B cell (primary cell): ENCODE results near the gene DOCK3. TPM values are rescaled to one million over a fixed set of nuclear protein-coding genes. Genes with fewer than 3 reads are reported as not detected.

Source experiments
- ATAC-seq: fragments of 200-7000 bp; cut with Tn5 transposase; one replicate; pipeline ENCODE4 v1.10.0; 2021; ENCODE audit warnings: low read depth, mild to moderate bottlenecking, moderate number of reproducible peaks, moderate library complexity
- CTCF ChIA-PET: fragments of 350-600 bp; sonication (Branson Sonifier 250); formaldehyde crosslinking; loops from one replicate; lab custom pipeline; 2021; ENCODE audit warnings: antibody characterized with exemption, inconsistent platforms; lab: Charles Lee
- POLR2A ChIA-PET: fragments of 350-600 bp; sonication (Branson Sonifier 250); formaldehyde crosslinking; loops from one replicate; lab custom pipeline; 2021; ENCODE audit warnings: antibody characterized with exemption; lab: Charles Lee
- DNase-seq: peaks from one replicate; pipeline ENCODE4 v3.0.0; 2013
- H2AFZ ChIP-seq: 2 replicates; pipeline ENCODE4 v1.6.1; 2012; ENCODE audit warnings: mild to moderate bottlenecking, low read depth, low read length; ENCODE audit not compliant: insufficient read depth, poor library complexity, severe bottlenecking
- H3K27ac ChIP-seq, 2 donors: 1 replicate in 1 of 2; 2 replicates in 1 of 2; pipeline ENCODE4 v1.5.1; 2012 to 2013; ENCODE audit warnings: low read length in 2 of 2, mild to moderate bottlenecking in 2 of 2, moderate library complexity in 1 of 2
- H3K27me3 ChIP-seq, 4 experiments: fragments of 200-600 bp in 1 of 4; sonication (generic) in 1 of 4; replicated peaks in 1 of 4; 1 replicate in 2 of 4; 2 replicates in 2 of 4; pipeline versions ENCODE4 v1.6.1 to v1.7.0; 2013 to 2016; ENCODE audit warnings: low read length in 3 of 4, mild to moderate bottlenecking in 2 of 4, mixed read lengths in 1 of 4, moderate library complexity in 1 of 4; ENCODE audit not compliant: insufficient read depth in 4 of 4, control insufficient read depth in 3 of 4; ENCODE audit errors: control extremely low read depth in 1 of 4
- H3K36me3 ChIP-seq, 2 experiments: replicated peaks in 1 of 2; 1 replicate in 1 of 2; 2 replicates in 1 of 2; pipeline versions ENCODE4 v1.6.1 to v1.7.1; 2013; ENCODE audit warnings: low read length in 1 of 2; ENCODE audit not compliant: insufficient read depth in 2 of 2, control insufficient read depth in 1 of 2; ENCODE audit errors: control extremely low read depth in 1 of 2, extremely low read depth in 1 of 2
- H3K4me1 ChIP-seq, 2 donors: fragments of 200-600 bp in 1 of 2; sonication (generic) in 1 of 2; 1 replicate in 1 of 2; 2 replicates in 1 of 2; pipeline versions ENCODE4 v1.5.1 to v1.6.1; 2013 to 2017; ENCODE audit warnings: low read length in 2 of 2; ENCODE audit not compliant: control insufficient read depth in 2 of 2, insufficient read depth in 2 of 2
- H3K4me2 ChIP-seq: replicated peaks from 2 replicates; pipeline ENCODE3; 2012; ENCODE audit warnings: mild to moderate bottlenecking, low read depth, low read length; ENCODE audit not compliant: poor library complexity, severe bottlenecking
- H3K4me3 ChIP-seq, 5 experiments: fragments of 200-600 bp in 1 of 5; sonication (generic) in 1 of 5; 1 replicate in 3 of 5; 2 replicates in 2 of 5; pipeline versions ENCODE4 v1.5.1 to v1.7.0; 2011 to 2016; ENCODE audit warnings: low read length in 4 of 5, mild to moderate bottlenecking in 4 of 5, low read depth in 2 of 5, control low read depth in 1 of 5, moderate library complexity in 1 of 5; ENCODE audit not compliant: insufficient read depth in 1 of 5; ENCODE audit errors: control extremely low read depth in 1 of 5, extremely low read depth in 1 of 5
- H3K79me2 ChIP-seq: fragments of 200-600 bp; sonication (generic); one replicate; pipeline ENCODE4 v1.6.0; 2016; ENCODE audit warnings: low read length; ENCODE audit not compliant: control insufficient read depth, insufficient read depth
- H3K9ac ChIP-seq: fragments of 200-600 bp; sonication (generic); 2 replicates; pipeline ENCODE4 v1.6.1; 2017; ENCODE audit warnings: mild to moderate bottlenecking, low read length, moderate library complexity
- H3K9me3 ChIP-seq, 3 donors: one replicate each; pipeline versions ENCODE4 v1.6.1 to v1.7.1; 2013; ENCODE audit warnings: low read length in 2 of 3; ENCODE audit not compliant: control insufficient read depth in 2 of 3, insufficient read depth in 1 of 3; ENCODE audit errors: control extremely low read depth in 1 of 3
- H4K20me1 ChIP-seq: 2 replicates; pipeline ENCODE4 v1.6.0; 2012; ENCODE audit warnings: mild to moderate bottlenecking, low read length; ENCODE audit not compliant: insufficient read depth, control insufficient read depth, poor library complexity, severe bottlenecking
- H3K27ac Mint-ChIP-seq: one replicate; pipeline ENCODE4 v1.8.0; 2021; ENCODE audit warnings: mixed read lengths
- H3K27me3 Mint-ChIP-seq: one replicate; pipeline ENCODE4 v1.8.0; 2021; ENCODE audit warnings: mixed read lengths
- H3K4me1 Mint-ChIP-seq: one replicate; pipeline ENCODE4 v1.8.0; 2021; ENCODE audit warnings: mixed read lengths
- H3K4me3 Mint-ChIP-seq: one replicate; pipeline ENCODE4 v1.8.0; 2021; ENCODE audit warnings: mixed read lengths
- H3K9me3 Mint-ChIP-seq: one replicate; pipeline ENCODE4 v1.8.0; 2022; ENCODE audit warnings: mixed read lengths; ENCODE audit not compliant: insufficient read depth
- CTCF ChIP-seq: fragments of 200-600 bp; IDR thresholded peaks from one replicate; pipeline ENCODE4 v1.8.0; 2022; ENCODE audit warnings: antibody characterized with exemption, mild to moderate bottlenecking
- EZH2 ChIP-seq: IDR thresholded peaks from 2 replicates; pipeline ENCODE4 v1.6.1; 2012; ENCODE audit warnings: borderline replicate concordance, low read depth, mild to moderate bottlenecking, moderate library complexity, low read length; ENCODE audit not compliant: insufficient read depth, poor library complexity, severe bottlenecking
- WGBS: methylation state at CpG from one replicate; pipeline ENCODE4 v1.1.5; 2013; ENCODE audit warnings: missing lambda C conversion rate; ENCODE audit not compliant: insufficient coverage; 5-methylcytosine and 5-hydroxymethylcytosine counted together
- intact Hi-C: fragments of 100-400 bp; cut with micrococcal nuclease; formaldehyde crosslinking; loops from one replicate; pipeline ENCODE4 v1.10.0; 2022
- polyA plus RNA-seq: library from polyadenylated mRNA; depleted of rRNA; stranded (reverse); fragments of >200 nt; gene quantifications from 2 replicates; pipeline ENCODE4 v1.2.3, GENCODE V29; 2012
- total RNA-seq, 2 donors: library from RNA; stranded (reverse); fragments of 120-200 nt in 1 of 2; gene quantifications; 1 replicate in 1 of 2; 2 replicates in 1 of 2; pipeline versions ENCODE4 v1.2.3 to v1.2.4, GENCODE V29; 2013 to 2022

Gene DOCK3
- total and polyA plus RNA-seq, 2 donors (not counting 1 experiment from before 2014, with no cell fraction given), result 0.06 to 0.30 TPM

GRCh38 chr3:51398595-51399310, 724.0 kb downstream of the DOCK3 start:
- H3K9ac ChIP-seq, result no peak overlapping the region
- CTCF ChIA-PET, result interaction anchor here (1.0 to 1.2 kb wide), 2 partner anchors 9 to 103 kb away, joined by 4 to 5 read pairs; no protein-coding TSS in a partner anchor
- no peak for ATAC-seq
- peaks cover 36% of the 10 kb centered on the region for H4K20me1 ChIP-seq
- H3K27me3 Mint-ChIP-seq, result no peaks in the 10 kb centered on the region
- no peak overlapping the region for H3K27ac ChIP-seq
- peaks cover 17% of the 10 kb centered on the region for H3K4me1 Mint-ChIP-seq
- no peak for DNase-seq
- POLR2A ChIA-PET, result no interaction called here
- intact Hi-C loops, result loop anchor here (10.0 kb wide), 1 partner anchor 1136 kb away; the partner anchor contains the start of genes NT5DC2 and UQCC5
- H2AFZ ChIP-seq, result no peak overlapping the region
- no peaks in the 10 kb centered on the region for H3K27me3 ChIP-seq
- H3K9me3 ChIP-seq, result no peaks in the 10 kb centered on the region
- peaks cover 9 to 80% of the 10 kb centered on the region in 2 experiments for H3K36me3 ChIP-seq
- H3K27ac Mint-ChIP-seq, result no peak overlapping the region
- 96% methylated on average over 6 of the region's 8 CpGs for WGBS
- no peaks in the 10 kb centered on the region for H3K9me3 Mint-ChIP-seq
- H3K4me2 ChIP-seq, result no peak overlapping the region
- H3K4me3 ChIP-seq, result no peak overlapping the region
- TF ChIP-seq EZH2 (no peak), CTCF (no peak)
- H3K4me3 Mint-ChIP-seq, result no peak overlapping the region
- peaks cover 30% of the 10 kb centered on the region for H3K79me2 ChIP-seq
- peaks cover 0 to 7% of the 10 kb centered on the region in 2 donors for H3K4me1 ChIP-seq

GRCh38 chr3:51400166-51400565, 725.4 kb downstream of the DOCK3 start:
- H3K79me2 ChIP-seq, result peaks cover 17% of the 10 kb centered on the region
- H3K27me3 ChIP-seq, result no peaks in the 10 kb centered on the region
- no peak for DNase-seq
- H3K9me3 ChIP-seq, result no peaks in the 10 kb centered on the region
- 92% methylated on average over 4 of the region's 4 CpGs for WGBS
- Mint-ChIP-seq H3K4me1 (peaks cover 6% of the 10 kb centered on the region), H3K27me3 (no peaks in the 10 kb centered on the region), H3K27ac (no peak overlapping the region), H3K9me3 (no peaks in the 10 kb centered on the region), H3K4me3 (no peak overlapping the region)
- no peak for ATAC-seq
- H3K9ac ChIP-seq, result no peak overlapping the region
- H4K20me1 ChIP-seq, result peaks cover 22% of the 10 kb centered on the region
- no peak overlapping the region for H3K4me2 ChIP-seq
- no peak overlapping the region for H3K27ac ChIP-seq
- H3K4me1 ChIP-seq, result no peaks in the 10 kb centered on the region
- intact Hi-C loops, result no loop called here
- TF ChIP-seq EZH2, result no peak
- TF ChIP-seq CTCF, result no peak
- ChIA-PET CTCF (no interaction called here), POLR2A (no interaction called here)
- peaks cover 11 to 75% of the 10 kb centered on the region in 2 experiments for H3K36me3 ChIP-seq
- H2AFZ ChIP-seq, result no peak overlapping the region
- no peak overlapping the region for H3K4me3 ChIP-seq
